ENCODE results near the gene LURAP1L. TPM values are rescaled to one million over a fixed set of nuclear protein-coding genes. Genes with fewer than 3 reads are reported as not detected.

The LURAP1L gene
- total RNA-seq, 4 donors from 2014 or later, result 1.5 to 15.6 (median 9.4) TPM

- H3K27ac ChIP-seq, result no peak overlapping the region
- no peaks in the 10 kb centered on the region for H3K27me3 ChIP-seq
- no peak for TF ChIP-seq CTCF (IDR thresholded peaks at IDR 0.05)
- TF ChIP-seq POLR2A (IDR thresholded peaks at IDR 0.05), result no peak
- H3K36me3 ChIP-seq, result no peaks in the 10 kb centered on the region
- no peak for DNase-seq
- intact Hi-C loops (cut with DNase I; ENCODE audit: low total_unique reads), result no loop called here
- no peaks in the 10 kb centered on the region for H3K4me1 ChIP-seq
- H3K9me3 ChIP-seq, result no peaks in the 10 kb centered on the region
- H3K4me3 ChIP-seq, result no peak overlapping the region
These were observed 25.9 kb upstream of the LURAP1L start for GRCh38 chr9:12748954-12749353.

- DNase-seq, result no peak
- TF ChIP-seq CTCF (IDR thresholded peaks at IDR 0.05) (no peak), POLR2A (IDR thresholded peaks at IDR 0.05) (no peak)
- intact Hi-C loops (cut with DNase I; ENCODE audit: low total_unique reads), result no loop called here
- H3K4me3 ChIP-seq, result no peak overlapping the region
- H3K4me1 ChIP-seq, result no peaks in the 10 kb centered on the region
- no peaks in the 10 kb centered on the region for H3K9me3 ChIP-seq
- no peaks in the 10 kb centered on the region for H3K36me3 ChIP-seq
- H3K27ac ChIP-seq, result no peak overlapping the region
- no peaks in the 10 kb centered on the region for H3K27me3 ChIP-seq
These were observed 20.9 kb upstream of the LURAP1L start for GRCh38 chr9:12753931-12754330.

- DNase-seq, result no peak
- intact Hi-C loops (cut with DNase I; ENCODE audit: low total_unique reads), result no loop called here
- H3K4me1 ChIP-seq, result no peaks in the 10 kb centered on the region
- no peak overlapping the region for H3K4me3 ChIP-seq
- no peaks in the 10 kb centered on the region for H3K36me3 ChIP-seq
- H3K27ac ChIP-seq, result no peak overlapping the region
- no peaks in the 10 kb centered on the region for H3K27me3 ChIP-seq
- no peak for TF ChIP-seq CTCF (IDR thresholded peaks at IDR 0.05)
- no peak for TF ChIP-seq POLR2A (IDR thresholded peaks at IDR 0.05)
- H3K9me3 ChIP-seq, result no peaks in the 10 kb centered on the region
These were observed 15.1 kb upstream of the LURAP1L start for GRCh38 chr9:12759761-12760160.

GRCh38 chr9:12760758-12761157 lies 14.1 kb upstream of the LURAP1L start:
- no peak for DNase-seq
- H3K27ac ChIP-seq, result no peak overlapping the region
- H3K27me3 ChIP-seq, result no peaks in the 10 kb centered on the region
- no peak overlapping the region for H3K4me3 ChIP-seq
- H3K4me1 ChIP-seq, result no peaks in the 10 kb centered on the region
- H3K36me3 ChIP-seq, result no peaks in the 10 kb centered on the region
- H3K9me3 ChIP-seq, result no peaks in the 10 kb centered on the region
- intact Hi-C loops (cut with DNase I; ENCODE audit: low total_unique reads), result no loop called here
- TF ChIP-seq CTCF (IDR thresholded peaks at IDR 0.05) (no peak), POLR2A (IDR thresholded peaks at IDR 0.05) (no peak)

GRCh38 chr9:12764150-12764549 lies 10.7 kb upstream of the LURAP1L start:
- no peak for DNase-seq
- no peaks in the 10 kb centered on the region for H3K36me3 ChIP-seq
- H3K27me3 ChIP-seq, result no peaks in the 10 kb centered on the region
- no peak overlapping the region for H3K4me3 ChIP-seq
- no peaks in the 10 kb centered on the region for H3K9me3 ChIP-seq
- no peaks in the 10 kb centered on the region for H3K4me1 ChIP-seq
- intact Hi-C loops (cut with DNase I; ENCODE audit: low total_unique reads), result no loop called here
- TF ChIP-seq POLR2A (IDR thresholded peaks at IDR 0.05) (no peak), CTCF (IDR thresholded peaks at IDR 0.05) (no peak)
- no peak overlapping the region for H3K27ac ChIP-seq
